ENCODE results near the gene AMOTL1.

Gene AMOTL1

GRCh38 chr11:94895451-94895850 lies 127.3 kb downstream of the AMOTL1 start:
- Histone ChIP-seq H3K9me3 (ENCODE audit: insufficient read depth, low read length, severe bottlenecking) (peaks cover 3% of the 10 kb centered on the region), H3K4me3 (ENCODE audit: low read depth in 1 of 2, low read length in 2 of 2) (no peak overlapping the region), H3K9ac (ENCODE audit: low read depth, low read length) (no peak overlapping the region), H3K79me2 (ENCODE audit: insufficient read depth, low read length) (no peaks in the 10 kb centered on the region), H3K4me1 (ENCODE audit: insufficient read depth, low read length) (no peaks in the 10 kb centered on the region), H3K36me3 (ENCODE audit: insufficient read depth, low read length) (no peaks in the 10 kb centered on the region), H2AFZ (ENCODE audit: low read depth, low read length) (no peak overlapping the region), H3K4me2 (ENCODE audit: insufficient read depth, low read length) (no peak overlapping the region), H3K27me3 (ENCODE audit: insufficient read depth, low read length, poor library complexity) (no peaks in the 10 kb centered on the region), H3K27ac (ENCODE audit: low read length) (no peak overlapping the region), H4K20me1 (ENCODE audit: insufficient read depth, low read length) (no peaks in the 10 kb centered on the region)
- DNase-seq (no peak), ATAC-seq (ENCODE audit: insufficient read depth, low read depth) (no peak)
- TF ChIP-seq CTCF (IDR thresholded peaks at IDR 0.05; ENCODE audit: borderline replicate concordance, extremely low read depth, low read length, poor library complexity, severe bottlenecking) (no peak), EZH2 (IDR thresholded peaks at IDR 0.05; ENCODE audit: borderline replicate concordance, low read depth, low read length, severe bottlenecking) (no peak)

- H3K36me3 ChIP-seq (ENCODE audit: insufficient read depth, low read length), result no peaks in the 10 kb centered on the region
- no peak for ATAC-seq (ENCODE audit: insufficient read depth, low read depth)
- no peak overlapping the region for H2AFZ ChIP-seq (ENCODE audit: low read depth, low read length)
- no peaks in the 10 kb centered on the region for H3K79me2 ChIP-seq (ENCODE audit: insufficient read depth, low read length)
- no peak for TF ChIP-seq EZH2 (IDR thresholded peaks at IDR 0.05; ENCODE audit: borderline replicate concordance, low read depth, low read length, severe bottlenecking)
- no peak for TF ChIP-seq CTCF (IDR thresholded peaks at IDR 0.05; ENCODE audit: borderline replicate concordance, extremely low read depth, low read length, poor library complexity, severe bottlenecking)
- no peak overlapping the region for H3K4me3 ChIP-seq (ENCODE audit: low read depth in 1 of 2, low read length in 2 of 2)
- no peak for DNase-seq
- H3K27me3 ChIP-seq (ENCODE audit: insufficient read depth, low read length, poor library complexity), result no peaks in the 10 kb centered on the region
- H3K27ac ChIP-seq (ENCODE audit: low read length), result no peak overlapping the region
- peaks cover 3% of the 10 kb centered on the region for H3K9me3 ChIP-seq (ENCODE audit: insufficient read depth, low read length, severe bottlenecking)
- no peaks in the 10 kb centered on the region for H4K20me1 ChIP-seq (ENCODE audit: insufficient read depth, low read length)
- H3K4me2 ChIP-seq (ENCODE audit: insufficient read depth, low read length), result no peak overlapping the region
- H3K9ac ChIP-seq (ENCODE audit: low read depth, low read length), result no peak overlapping the region
- H3K4me1 ChIP-seq (ENCODE audit: insufficient read depth, low read length), result no peaks in the 10 kb centered on the region
Measured at GRCh38 chr11:94895971-94896370, 127.8 kb downstream of the AMOTL1 start.

- ATAC-seq (ENCODE audit: insufficient read depth, low read depth), result peak; percentile 64
- no peaks in the 10 kb centered on the region for H3K79me2 ChIP-seq (ENCODE audit: insufficient read depth, low read length)
- H3K9me3 ChIP-seq (ENCODE audit: insufficient read depth, low read length, severe bottlenecking), result peaks cover 3% of the 10 kb centered on the region
- H3K4me3 ChIP-seq (ENCODE audit: low read depth in 1 of 2, low read length in 2 of 2), result no peak overlapping the region
- no peaks in the 10 kb centered on the region for H4K20me1 ChIP-seq (ENCODE audit: insufficient read depth, low read length)
- no peak overlapping the region for H3K4me2 ChIP-seq (ENCODE audit: insufficient read depth, low read length)
- H3K4me1 ChIP-seq (ENCODE audit: insufficient read depth, low read length), result no peaks in the 10 kb centered on the region
- H3K27me3 ChIP-seq (ENCODE audit: insufficient read depth, low read length, poor library complexity), result no peaks in the 10 kb centered on the region
- DNase-seq, result peak; percentile 43
- no peaks in the 10 kb centered on the region for H3K36me3 ChIP-seq (ENCODE audit: insufficient read depth, low read length)
- no peak overlapping the region for H3K9ac ChIP-seq (ENCODE audit: low read depth, low read length)
- no peak for TF ChIP-seq EZH2 (IDR thresholded peaks at IDR 0.05; ENCODE audit: borderline replicate concordance, low read depth, low read length, severe bottlenecking)
- TF ChIP-seq CTCF (IDR thresholded peaks at IDR 0.05; ENCODE audit: borderline replicate concordance, extremely low read depth, low read length, poor library complexity, severe bottlenecking), result peak; percentile 85
- H3K27ac ChIP-seq (ENCODE audit: low read length), result no peak overlapping the region
- no peak overlapping the region for H2AFZ ChIP-seq (ENCODE audit: low read depth, low read length)
Measured at GRCh38 chr11:94897330-94897768, 129.2 kb downstream of the AMOTL1 start.

GRCh38 chr11:94907226-94907625 lies 139.1 kb downstream of the AMOTL1 start:
- no peaks in the 10 kb centered on the region for H3K79me2 ChIP-seq (ENCODE audit: insufficient read depth, low read length)
- no peaks in the 10 kb centered on the region for H4K20me1 ChIP-seq (ENCODE audit: insufficient read depth, low read length)
- TF ChIP-seq EZH2 (IDR thresholded peaks at IDR 0.05; ENCODE audit: borderline replicate concordance, low read depth, low read length, severe bottlenecking), result no peak
- TF ChIP-seq CTCF (IDR thresholded peaks at IDR 0.05; ENCODE audit: borderline replicate concordance, extremely low read depth, low read length, poor library complexity, severe bottlenecking), result no peak
- H3K36me3 ChIP-seq (ENCODE audit: insufficient read depth, low read length), result no peaks in the 10 kb centered on the region
- H3K27me3 ChIP-seq (ENCODE audit: insufficient read depth, low read length, poor library complexity), result no peaks in the 10 kb centered on the region
- no peak for DNase-seq
- H3K4me1 ChIP-seq (ENCODE audit: insufficient read depth, low read length), result no peaks in the 10 kb centered on the region
- no peak overlapping the region for H3K9ac ChIP-seq (ENCODE audit: low read depth, low read length)
- ATAC-seq (ENCODE audit: insufficient read depth, low read depth), result no peak
- no peak overlapping the region for H2AFZ ChIP-seq (ENCODE audit: low read depth, low read length)
- no peaks in the 10 kb centered on the region for H3K9me3 ChIP-seq (ENCODE audit: insufficient read depth, low read length, severe bottlenecking)
- no peak overlapping the region for H3K27ac ChIP-seq (ENCODE audit: low read length)
- no peak overlapping the region for H3K4me3 ChIP-seq (ENCODE audit: low read depth in 1 of 2, low read length in 2 of 2)
- H3K4me2 ChIP-seq (ENCODE audit: insufficient read depth, low read length), result no peak overlapping the region
